Stimulated activated CD8-positive, alpha-beta memory T cell treated with anti-CD3 and anti-CD28 coated beads, Interleukin-7, amount 100 ng/mL, for 48 hours (primary cell): Measurements from ENCODE around the gene CDC42SE1.

Source experiments
- DNase-seq, 2 donors: peaks; one replicate each; pipeline ENCODE4 v3.0.0-alpha.2; 2020; ENCODE audit warnings: low read depth in 1 of 2; ENCODE audit errors: extremely low read depth in 1 of 2

Gene CDC42SE1

GRCh38 chr1:151054971-151055547 lies 4.4 kb downstream of the CDC42SE1 start:
- no peak for DNase-seq

- no peak for DNase-seq
Measured at GRCh38 chr1:151051356-151052009, 7.9 kb downstream of the CDC42SE1 start.

GRCh38 chr1:151050051-151050688 lies 9.3 kb downstream of the CDC42SE1 start:
- DNase-seq, result no peak

GRCh38 chr1:151049458-151049857 lies 10.0 kb downstream of the CDC42SE1 start:
- DNase-seq, result no peak

GRCh38 chr1:151048645-151049032 lies 10.8 kb downstream of the CDC42SE1 start:
- no peak for DNase-seq

- DNase-seq, result peak in 1 of 2 donors; percentile 48
Measured at GRCh38 chr1:151047925-151048644, 11.3 kb downstream of the CDC42SE1 start.

GRCh38 chr1:151047591-151047924 lies 11.9 kb downstream of the CDC42SE1 start, which contains the start of gene C1orf56:
TSS of gene C1orf56 (plus strand) at chr1:151047751. CDS start at chr1:151047848, 97 bp downstream.
- peak in 1 of 2 donors; percentile 38 for DNase-seq

- DNase-seq, result no peak
Measured at GRCh38 chr1:151043163-151043562, 16.3 kb downstream of the CDC42SE1 start.

- DNase-seq, result no peak
Measured at GRCh38 chr1:151039521-151039920, 19.9 kb downstream of the CDC42SE1 start.

- DNase-seq, result no peak
Measured at GRCh38 chr1:151037032-151037431, 22.4 kb downstream of the CDC42SE1 start.

- DNase-seq, result no peak
Measured at GRCh38 chr1:151036356-151036755, 23.1 kb downstream of the CDC42SE1 start, which contains the start of gene BNIPL. TSS of gene BNIPL (plus strand) at chr1:151036586. CDS start at chr1:151036726, 140 bp downstream.

GRCh38 chr1:151035167-151035566 lies 24.3 kb downstream of the CDC42SE1 start:
- no peak for DNase-seq

GRCh38 chr1:151032164-151032563 lies 27.3 kb downstream of the CDC42SE1 start:
- DNase-seq, result no peak

- no peak for DNase-seq
Measured at GRCh38 chr1:151026460-151026859, 33.0 kb downstream of the CDC42SE1 start.

GRCh38 chr1:151024540-151025146 lies 34.8 kb downstream of the CDC42SE1 start:
- DNase-seq, result peak in 1 of 2 donors; percentile 76

GRCh38 chr1:151013518-151013917 lies 45.9 kb downstream of the CDC42SE1 start:
- DNase-seq, result no peak

- no peak for DNase-seq
Measured at GRCh38 chr1:151012684-151013471, 46.5 kb downstream of the CDC42SE1 start.

- DNase-seq, result no peak
Measured at GRCh38 chr1:151011154-151011850, 48.1 kb downstream of the CDC42SE1 start.

GRCh38 chr1:151010346-151010726 lies 49.1 kb downstream of the CDC42SE1 start:
- no peak for DNase-seq
